ENCODE measurements around the gene WFIKKN2.
A peak's percentile ranks its signal among the peaks of the same experiment; 100 is the strongest.
"Not testable (repeated sequence)": the region's sequence is repeated elsewhere in the genome, so short reads cannot be mapped to it uniquely, and the experiment has no call there.

WFIKKN2 gene

DNA sequence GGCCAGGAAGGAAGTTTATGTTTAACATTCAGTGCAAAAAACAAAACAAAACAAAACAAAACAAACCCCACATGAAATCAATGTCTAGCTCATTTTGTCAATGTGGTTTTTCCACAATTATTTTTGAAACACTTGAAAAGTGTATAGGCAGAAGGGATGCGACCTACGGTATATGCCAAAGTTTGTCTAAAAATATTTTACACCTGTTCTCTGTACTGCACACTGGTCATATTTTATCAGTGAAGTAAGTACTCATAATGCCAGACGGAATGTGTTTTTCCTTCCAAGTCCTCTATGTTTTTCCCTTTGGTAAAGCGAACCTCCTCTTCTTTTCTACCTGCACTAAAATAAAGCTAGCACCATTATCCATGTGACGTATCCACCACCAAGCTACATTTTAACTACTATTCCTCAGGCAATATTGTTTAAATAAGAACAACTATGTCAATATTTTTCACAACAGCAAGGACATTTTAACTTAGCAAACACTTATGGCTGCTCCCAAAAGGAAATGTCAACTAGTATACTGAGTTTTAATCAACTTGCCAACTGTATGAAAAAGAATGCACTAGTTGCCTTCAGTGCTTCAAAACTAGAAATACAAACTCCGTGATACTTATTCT, 20.4 kb downstream of the WFIKKN2 start:
- DNase-seq (ENCODE audit: low spot score) = no peak

DNA sequence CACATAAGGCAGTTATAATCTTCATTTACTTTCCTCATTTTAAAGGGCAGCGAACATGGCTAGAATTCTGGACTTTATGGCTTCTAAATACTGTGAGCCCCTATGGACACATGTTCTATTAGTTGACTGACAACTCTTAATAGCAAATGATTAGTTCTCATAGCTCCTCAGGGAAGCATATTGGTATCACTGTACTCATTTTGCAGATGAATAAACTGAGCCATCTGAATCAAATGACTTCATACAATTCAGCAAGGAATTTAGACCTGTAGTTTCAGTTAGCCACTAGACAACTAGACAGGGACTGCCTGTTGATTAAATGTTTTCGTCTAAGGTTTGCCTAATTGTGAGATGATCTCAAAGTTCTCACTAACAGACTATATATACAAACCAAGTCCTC, 21.0 kb downstream of the WFIKKN2 start:
- no peak for DNase-seq (ENCODE audit: low spot score)

DNA sequence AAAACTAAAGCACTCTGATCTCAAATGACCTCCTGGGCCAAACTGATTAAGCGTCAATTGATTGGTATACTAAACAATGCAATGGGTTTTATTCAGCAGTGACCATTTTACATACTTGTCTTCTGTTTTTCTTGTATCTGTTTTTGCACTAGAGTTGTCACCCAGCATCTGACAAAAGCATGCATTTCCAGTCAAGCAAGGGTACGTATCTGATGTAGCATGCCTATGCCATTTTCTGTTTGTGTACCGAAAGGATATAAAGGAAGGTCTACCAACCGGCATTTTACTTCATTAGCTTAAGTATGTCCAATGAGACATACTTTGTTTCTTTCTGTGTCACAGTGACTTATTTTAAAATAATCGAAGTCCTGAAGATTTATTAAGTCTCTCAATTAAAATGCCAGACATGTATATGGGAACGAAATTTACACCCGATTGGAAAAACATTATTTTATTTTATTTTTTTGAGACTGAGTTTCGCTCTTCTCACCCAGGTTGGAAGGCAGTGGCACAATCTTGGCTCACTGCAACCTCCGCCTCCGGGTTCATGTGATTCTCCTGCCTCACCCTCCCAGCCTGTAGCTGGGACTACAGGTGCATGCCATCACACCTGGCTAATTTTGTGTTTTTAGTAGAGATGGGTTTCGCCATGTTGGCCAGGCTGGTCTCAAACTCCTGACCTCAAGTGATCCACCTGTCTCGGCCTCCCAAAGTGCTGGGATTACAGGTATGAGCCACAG, 23.3 kb downstream of the WFIKKN2 start:
- no peak for DNase-seq (ENCODE audit: low spot score)

DNA sequence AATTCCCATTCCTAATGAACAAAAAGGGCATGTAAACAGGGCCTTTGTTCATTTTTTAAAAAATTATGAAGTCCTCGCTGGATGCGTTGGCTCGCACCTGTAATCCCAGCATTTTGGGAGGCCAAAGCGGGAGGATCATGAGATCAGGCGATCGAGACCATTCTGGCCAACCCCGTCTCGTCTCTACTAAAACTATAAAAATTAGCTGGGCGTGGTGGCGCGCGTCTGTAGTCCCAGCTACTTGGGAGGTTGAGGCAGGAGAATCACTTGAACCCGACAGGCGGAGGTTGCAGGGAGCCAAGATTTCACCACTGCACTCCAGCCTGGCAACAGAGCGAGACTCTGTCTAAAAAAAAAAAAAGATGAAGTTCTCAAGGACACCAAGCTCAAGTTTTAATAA, 24.3 kb downstream of the WFIKKN2 start:
- not testable (repeated sequence) for DNase-seq (ENCODE audit: low spot score)

DNA sequence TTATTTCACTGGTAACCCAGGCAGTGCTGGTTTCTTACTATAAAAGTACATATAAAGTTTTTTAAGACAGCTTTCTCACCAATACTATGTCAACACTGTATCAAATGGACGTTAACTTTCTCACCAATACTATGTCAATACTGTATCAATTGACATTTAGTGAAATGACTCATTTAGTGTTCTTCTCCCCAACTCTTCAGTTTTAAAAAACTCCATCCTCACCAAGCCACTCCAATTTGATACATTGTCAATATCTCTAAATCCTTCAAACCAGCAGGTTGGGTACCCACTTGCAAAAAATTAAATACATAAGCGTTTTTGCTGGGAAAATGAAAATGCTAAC, 25.9 kb downstream of the WFIKKN2 start:
- no peak for DNase-seq (ENCODE audit: low spot score)

DNA sequence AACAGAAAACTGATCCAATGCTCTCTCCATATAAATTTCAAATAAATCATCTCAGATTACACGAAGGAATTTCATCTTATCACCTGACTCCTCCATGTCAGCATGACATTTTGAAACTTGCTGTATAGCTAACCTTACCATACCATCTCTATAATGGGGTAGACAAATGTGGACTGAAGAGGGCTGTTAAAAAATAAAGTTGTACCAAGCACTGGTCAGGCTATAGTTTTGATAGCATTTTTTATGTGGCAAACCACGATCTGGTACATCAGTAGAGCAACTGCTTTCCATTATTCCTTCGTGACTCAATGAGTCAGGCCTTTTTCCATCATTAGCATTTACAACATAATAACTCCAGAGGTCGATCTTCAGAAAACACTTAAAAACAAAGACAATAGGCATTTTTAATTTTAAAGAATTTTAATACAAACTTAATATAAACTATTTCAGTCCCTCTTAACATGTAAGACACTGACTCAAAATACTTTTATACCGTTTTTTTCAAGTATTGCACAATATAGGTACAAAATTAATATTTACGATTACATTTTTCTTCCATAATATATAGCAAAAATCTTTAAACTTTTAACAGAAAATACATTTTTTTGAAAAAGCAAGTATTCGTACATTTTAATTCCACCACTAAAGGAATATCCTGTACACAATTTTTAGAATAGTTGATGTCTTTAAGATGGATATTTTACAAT, 26.6 kb downstream of the WFIKKN2 start:
- DNase-seq (ENCODE audit: low spot score) = no peak

DNA sequence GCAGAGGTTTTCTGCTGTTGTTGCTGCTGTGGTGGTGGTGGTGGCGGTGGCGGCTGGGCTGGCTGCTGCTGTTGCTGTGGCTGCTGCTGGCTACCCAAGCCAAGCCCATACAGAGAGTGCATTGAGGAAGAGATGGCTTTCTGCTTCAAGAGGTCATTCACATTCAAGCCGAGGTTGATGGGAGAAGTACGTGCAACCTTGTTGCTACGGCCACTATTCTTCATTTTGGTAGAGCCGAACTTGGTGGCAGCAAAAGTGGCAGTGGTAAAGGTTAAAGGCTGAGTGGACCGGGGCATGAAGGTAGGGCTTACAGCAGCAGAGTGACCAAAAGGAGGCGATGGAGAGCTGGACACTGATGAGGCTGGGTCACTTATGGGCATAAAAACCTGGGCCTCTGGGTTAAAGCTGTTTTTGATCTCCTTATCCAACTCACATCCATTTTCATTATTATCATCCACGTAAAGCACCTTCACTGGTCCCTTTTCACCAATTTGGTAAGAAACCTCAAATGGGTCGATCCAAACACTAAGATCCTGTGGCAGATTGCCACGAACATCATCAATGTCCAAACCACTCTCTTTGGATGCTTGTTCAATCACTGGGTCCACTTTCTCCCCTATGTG, 27.9 kb downstream of the WFIKKN2 start:
- DNase-seq (ENCODE audit: low spot score) = peak; percentile 86

DNA sequence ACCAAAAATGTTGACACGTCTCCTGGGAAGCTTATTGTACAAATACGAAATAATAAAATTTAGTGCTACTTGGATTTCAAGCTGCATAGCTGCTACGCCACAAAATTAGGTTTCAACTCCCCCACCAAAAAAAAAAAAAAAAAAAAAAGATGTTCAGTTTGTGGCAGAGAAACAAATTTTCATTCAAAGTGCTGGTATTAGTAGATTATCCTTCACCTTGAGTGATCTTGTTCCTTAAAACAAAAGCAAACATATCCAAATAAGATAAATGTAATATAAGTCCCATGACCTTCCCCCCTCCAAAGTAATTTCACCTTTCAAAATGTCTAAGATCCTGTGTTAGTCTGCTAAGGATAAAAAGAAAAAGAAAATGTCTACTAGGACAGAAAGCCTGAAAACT, 28.5 kb downstream of the WFIKKN2 start:
- DNase-seq (ENCODE audit: low spot score) = no peak

DNA sequence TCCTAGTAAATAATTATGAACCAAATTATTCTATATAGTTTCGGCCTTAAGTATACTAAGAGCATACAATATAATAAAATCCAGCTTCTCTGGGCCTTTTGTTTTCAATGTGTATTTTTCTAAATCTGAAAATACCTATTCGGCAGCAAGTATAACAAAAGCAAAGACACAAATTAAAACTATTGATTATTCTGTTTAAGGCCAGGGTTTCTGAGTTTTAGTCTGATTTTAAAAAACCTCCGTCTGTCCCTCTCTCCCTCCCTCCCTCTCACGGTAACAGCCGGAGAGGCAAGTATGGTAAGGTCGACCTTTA, 29.3 kb downstream of the WFIKKN2 start:
- DNase-seq (ENCODE audit: low spot score) = no peak

DNA sequence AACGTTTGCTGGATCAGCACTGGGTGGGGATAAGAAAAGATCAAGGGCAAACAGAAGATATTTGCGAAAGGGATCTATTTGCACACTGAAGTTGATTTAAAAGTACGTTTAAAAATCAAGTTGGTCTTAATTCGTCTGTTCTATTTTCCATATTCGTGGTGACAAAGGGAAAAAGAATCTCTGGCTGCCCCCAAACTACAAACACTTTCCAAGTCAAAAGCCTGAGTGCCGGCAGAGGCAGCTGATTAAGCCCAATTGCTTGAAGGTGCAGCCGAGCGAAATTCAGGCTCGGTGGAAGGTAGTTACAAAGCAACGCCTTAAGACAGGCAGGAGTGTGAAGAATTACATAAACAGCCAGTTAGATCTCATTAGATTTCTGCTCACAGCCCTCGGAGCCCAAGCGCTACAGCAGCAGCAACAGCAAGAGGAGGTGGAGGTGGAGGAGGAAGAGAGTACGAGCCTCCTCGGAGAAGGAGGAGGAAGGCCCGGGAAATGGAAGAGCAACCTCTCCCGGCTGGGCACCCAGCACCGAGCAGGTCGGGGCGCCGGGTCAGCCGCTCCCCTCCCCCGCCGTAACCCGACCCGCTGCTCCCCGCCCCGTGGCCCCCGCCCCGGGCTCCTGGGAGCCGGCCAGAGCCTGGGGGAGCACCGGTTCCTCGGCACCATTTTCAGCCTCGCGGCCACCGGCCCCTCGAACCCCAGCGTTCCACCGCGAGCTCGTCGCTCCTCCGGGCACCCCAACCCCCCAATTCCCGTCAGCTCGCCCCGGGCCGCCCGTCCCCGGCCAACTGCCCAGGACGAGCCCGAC, 29.9 kb downstream of the WFIKKN2 start:
- peak; percentile 79 for DNase-seq (ENCODE audit: low spot score)

DNA sequence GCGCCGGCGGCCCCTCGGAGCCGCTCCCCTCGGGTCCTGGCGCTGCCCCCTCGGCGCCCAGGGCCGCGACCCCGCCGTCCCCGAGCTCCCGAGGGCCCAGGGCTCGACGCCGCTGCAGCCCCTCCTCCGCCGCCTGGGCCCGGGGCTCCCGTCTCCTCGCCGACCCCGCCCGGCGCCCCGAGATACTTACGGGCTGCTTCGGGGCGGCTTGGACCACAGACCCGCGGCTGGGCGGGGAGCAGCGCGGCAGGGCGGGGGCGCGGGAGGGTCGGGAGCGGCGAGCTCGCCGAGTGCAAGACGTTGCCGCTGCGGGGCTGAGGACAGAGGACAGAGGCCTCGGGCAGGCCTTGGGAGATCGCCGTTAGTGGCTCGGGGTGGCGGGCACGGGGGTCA, 30.5 kb downstream of the WFIKKN2 start:
- DNase-seq (ENCODE audit: low spot score) = no peak

DNA sequence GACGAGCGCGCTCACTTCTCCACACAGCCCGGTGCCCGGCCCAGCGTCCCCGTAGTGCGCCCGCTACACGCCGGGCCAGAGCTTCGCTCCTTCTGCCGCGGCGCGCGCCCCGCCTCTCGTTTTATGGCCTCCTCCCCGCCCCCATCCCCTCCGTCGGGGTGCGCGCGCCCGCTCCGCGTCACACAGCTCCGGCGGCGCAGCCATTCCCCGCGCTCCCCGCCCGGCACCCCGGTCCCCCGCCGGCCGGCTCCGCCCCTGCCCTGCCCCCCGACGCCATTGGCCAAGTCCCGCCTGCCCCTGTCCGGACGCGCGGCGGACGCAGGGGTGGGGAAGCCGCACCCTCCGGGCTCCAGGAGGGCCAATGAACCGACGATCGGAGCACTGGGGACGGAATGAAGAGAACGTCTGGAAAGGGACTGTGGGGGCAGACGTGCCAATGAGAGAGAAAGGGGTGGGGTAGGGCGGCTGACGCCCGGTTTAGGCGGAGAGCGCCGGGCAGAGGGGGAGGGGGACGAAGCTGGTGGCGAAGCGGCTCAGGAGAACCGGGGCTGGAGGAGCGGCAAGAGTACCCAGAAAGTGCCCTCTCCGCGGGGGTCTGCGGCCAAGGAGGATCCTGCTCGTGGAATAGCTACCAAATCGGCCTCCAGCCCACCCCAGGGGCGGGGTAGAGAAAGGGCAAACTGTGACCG, 31.0 kb downstream of the WFIKKN2 start, which contains the start of gene TOB1:
TSS of gene TOB1 (minus strand) at position 94 of the 689 bp plus-strand sequence. CDS start 2,337 bp downstream, outside the sequence.
- peak; percentile 99 for DNase-seq (ENCODE audit: low spot score)

DNA sequence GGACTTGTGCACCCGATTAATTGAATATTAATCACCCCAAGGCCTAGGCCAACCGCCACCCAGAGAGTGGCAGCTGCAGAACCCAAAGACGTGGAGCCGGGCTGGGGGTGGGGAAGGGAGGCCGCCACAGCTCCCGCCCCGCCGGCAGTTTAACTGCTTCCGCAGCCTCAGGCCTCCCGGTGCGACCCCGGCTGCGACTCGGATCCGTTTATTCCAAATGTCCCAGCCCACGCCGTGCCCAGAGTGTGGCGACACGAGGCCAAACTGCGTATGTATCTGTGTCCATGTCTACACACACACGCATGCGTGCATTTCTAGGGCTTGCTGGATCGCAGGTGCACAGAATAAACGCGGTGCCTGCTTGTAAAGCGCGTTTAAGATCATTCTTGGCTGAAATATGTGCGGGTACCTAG, 31.6 kb downstream of the WFIKKN2 start:
- peak; percentile 79 for DNase-seq (ENCODE audit: low spot score)

DNA sequence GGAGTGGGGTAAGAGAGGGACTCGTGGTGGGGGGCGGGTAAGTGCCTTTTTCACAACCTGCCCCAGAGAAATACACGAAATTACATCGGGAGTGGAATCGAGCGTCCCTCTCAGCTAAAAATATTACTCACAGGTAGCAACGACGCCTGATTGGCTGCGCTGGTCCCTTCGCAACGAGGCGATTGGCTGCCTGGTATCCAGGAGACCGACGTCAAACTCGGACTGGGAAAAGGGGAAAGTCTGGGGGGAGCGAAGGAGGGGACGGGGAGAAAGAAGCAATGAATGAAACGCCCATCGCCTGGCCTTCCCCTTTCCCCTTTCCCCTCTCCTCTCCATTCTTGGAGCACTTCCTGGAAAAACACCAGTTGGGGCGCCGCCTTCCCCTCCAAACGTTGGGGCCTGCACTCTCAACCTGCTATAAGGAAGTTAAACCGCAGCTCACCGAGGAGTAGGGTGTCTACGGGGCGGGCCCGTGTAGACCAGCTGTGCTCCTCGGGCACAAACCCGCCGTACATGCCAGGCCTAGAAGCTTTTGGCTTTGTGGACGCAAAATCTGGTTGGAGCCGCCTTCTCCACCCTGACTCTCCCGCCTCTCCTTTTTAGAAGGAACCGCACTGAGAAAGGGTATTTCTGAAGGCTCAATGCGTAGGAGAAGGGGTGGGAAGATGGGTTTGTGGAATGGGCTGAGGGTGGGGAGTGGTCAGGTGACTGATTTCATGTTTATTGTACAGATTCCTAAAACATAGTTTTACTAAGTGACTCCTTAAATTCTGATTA, 32.2 kb downstream of the WFIKKN2 start:
- DNase-seq (ENCODE audit: low spot score) = peak; percentile 98

DNA sequence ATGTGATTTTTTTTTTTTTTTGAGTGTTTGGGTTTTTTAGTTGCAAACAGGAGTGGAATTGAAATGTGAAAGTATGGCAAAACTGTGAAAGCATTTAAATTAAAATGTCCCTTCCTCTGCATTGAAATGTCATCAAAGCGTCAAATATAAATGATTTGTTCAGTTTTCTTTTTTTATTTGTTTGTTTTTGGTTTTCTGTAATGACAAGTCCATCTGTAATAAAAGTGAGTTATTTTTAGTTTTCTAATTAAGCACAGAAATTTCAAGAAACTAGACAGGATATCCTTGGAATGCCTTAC, 32.7 kb downstream of the WFIKKN2 start:
- no peak for DNase-seq (ENCODE audit: low spot score)

DNA sequence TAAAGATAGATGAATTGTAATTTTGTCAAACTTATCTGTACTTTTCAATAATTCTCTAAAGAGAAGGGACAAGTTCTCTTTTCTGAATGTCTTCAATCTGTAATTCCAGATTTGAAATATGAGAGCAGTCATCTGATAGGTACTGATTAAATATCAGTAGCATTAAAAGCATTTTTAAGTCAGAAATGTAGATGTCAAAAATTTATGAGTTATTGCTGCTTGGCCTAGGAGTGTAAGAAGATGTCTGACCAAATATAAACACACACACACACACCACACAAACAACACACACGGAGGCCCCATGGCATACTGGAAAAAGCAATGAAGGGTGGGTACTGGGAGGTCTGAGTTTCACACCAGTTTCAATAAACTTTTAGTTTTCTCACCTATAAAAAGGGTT, 33.2 kb downstream of the WFIKKN2 start:
- no peak for DNase-seq (ENCODE audit: low spot score)

DNA sequence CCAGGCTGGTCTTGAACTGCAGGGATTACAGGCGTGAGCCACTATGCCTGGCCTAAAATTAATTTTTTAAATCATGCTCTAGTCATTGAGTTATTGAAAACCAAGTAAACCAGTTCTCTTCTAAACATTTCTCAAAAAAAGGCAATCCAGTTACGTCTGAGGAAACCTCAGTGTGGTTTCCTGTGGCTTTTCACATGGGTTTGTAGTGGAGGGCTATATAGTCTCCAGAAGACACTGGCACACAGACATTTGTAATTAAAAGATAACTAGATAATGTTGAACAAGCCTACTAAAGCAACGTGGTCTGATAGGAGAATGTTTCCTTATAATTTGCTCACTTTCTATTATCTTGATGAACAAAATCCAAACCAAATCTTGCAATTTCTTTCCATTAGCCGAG, 36.0 kb downstream of the WFIKKN2 start:
- DNase-seq (ENCODE audit: low spot score) = no peak

DNA sequence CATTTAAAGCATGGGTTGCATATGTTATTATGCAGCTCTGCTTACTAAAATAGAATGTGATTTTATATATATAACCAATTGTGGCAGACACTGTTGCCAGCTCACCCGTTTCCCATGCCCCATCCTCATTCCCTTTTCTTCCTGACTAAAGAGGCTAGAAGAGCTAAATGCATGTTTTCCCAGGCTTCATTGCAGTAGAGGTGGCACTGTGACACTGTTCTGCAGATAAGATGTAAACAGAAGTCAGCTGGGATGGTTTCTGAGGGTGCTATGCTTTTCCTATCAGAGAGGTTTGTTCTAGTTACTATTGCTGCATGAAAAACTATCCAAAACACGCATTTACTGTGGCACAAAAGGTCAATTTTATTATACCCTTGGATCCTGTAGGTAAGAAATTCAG, 36.5 kb downstream of the WFIKKN2 start:
- no peak for DNase-seq (ENCODE audit: low spot score)

DNA sequence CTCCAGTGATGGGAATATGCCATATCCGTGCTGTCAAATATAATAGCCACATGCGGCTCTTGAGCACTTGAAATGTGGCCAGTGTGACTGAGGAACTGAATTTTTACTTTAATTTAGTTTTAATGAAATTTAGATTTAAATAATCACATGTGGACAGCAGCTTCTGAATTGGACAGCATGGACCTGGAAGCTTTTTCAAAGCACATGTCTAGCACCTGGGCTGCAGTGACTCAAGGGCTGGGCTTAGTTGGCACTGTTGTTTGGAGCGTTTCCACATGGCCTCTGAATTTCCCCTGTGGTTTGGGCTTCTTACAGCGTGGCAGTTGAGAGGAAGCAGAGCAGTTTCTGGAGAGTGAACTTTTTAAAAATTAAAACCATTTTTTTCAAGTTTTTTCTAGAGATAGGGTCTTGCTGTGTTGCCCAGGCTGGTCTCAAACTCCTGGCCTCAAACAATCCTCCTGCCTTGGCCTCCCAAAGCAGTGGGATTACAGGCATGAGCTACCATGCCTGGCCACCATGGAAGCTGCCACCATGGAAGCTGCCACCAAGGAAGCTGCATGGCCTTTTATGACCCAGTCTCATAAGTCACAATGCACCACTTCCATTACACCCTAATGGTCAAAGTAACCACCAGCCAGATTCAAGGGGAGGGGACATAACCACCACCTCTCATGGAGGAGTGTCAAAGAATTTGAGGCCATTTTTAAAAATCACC, 37.5 kb downstream of the WFIKKN2 start:
- no peak for DNase-seq (ENCODE audit: low spot score)

DNA sequence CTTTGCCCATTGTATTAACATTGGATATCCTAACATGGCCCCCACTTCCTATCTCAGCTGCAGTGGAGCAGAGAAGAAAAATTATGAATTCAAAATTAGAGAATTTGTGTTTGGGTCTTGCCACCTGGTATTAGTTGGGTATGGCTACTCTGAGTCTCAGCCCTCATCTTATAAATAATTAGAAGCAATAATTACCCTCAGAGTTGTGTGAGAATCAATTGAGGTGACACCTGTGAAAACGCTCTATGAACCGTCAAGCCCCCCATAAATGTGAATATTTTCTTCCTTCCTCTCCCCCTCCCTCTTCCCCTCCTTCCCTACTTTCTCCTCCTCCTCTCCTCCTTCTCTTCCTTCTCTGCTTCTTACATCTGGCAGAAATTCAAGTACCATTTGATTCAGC, 39.7 kb downstream of the WFIKKN2 start:
- DNase-seq (ENCODE audit: low spot score) = no peak

All from Ammon's horn (tissue), 1 donor.